GM12878 (cell line): ENCODE measurements around the gene TGFB1. TPM values are rescaled to one million over a fixed set of nuclear protein-coding genes. Genes with fewer than 3 reads are reported as not detected.

ENCODE experiments used
- BACH1 ChIP-seq: fragments of 450-650 bp; IDR thresholded peaks from 2 replicates; pipeline ENCODE4 v1.6.1; 2017; ENCODE audit warnings: mild to moderate bottlenecking, borderline replicate concordance
- CBX5 ChIP-seq: sonication (generic); IDR thresholded peaks from 2 replicates; pipeline ENCODE4 v1.6.1; 2016; ENCODE audit warnings: low read depth, moderate library complexity, mild to moderate bottlenecking, inconsistent platforms
- CEBPB ChIP-seq, 2 experiments: fragments of 150-350 bp in 1 of 2; IDR thresholded peaks; 2 replicates each; pipeline ENCODE4 v1.6.1; 2012 to 2014; ENCODE audit warnings: low read depth in 2 of 2, low read length in 2 of 2, borderline replicate concordance in 1 of 2, inconsistent platforms in 1 of 2
- CHD4 ChIP-seq: fragments of 200-600 bp; sonication (generic); IDR thresholded peaks from 2 replicates; pipeline ENCODE4 v1.6.1; 2016; ENCODE audit warnings: mild to moderate bottlenecking
- CREM ChIP-seq: IDR thresholded peaks from 2 replicates; pipeline ENCODE4 v1.6.1; 2014; ENCODE audit warnings: antibody characterized with exemption, low read depth
- EED ChIP-seq: sonication (generic); IDR thresholded peaks from 2 replicates; pipeline ENCODE4 v1.6.1; 2016; ENCODE audit warnings: antibody characterized with exemption, low read depth
- ETV6 ChIP-seq, 2 experiments: fragments of 450-650 bp in 1 of 2; IDR thresholded peaks in 1 of 2; conservative IDR thresholded peaks in 1 of 2; 2 replicates each; pipeline ENCODE4 v1.6.1; 2014; ENCODE audit warnings: antibody characterized with exemption in 1 of 2, borderline replicate concordance in 1 of 2, low read depth in 1 of 2, mild to moderate bottlenecking in 1 of 2, moderate library complexity in 1 of 2
- GABPA ChIP-seq: IDR thresholded peaks from 2 replicates; pipeline ENCODE4 v1.6.1; 2014; ENCODE audit warnings: antibody characterized with exemption, low read depth, mild to moderate bottlenecking, inconsistent platforms
- GATAD2B ChIP-seq: fragments of 450-650 bp; conservative IDR thresholded peaks from 2 replicates; pipeline ENCODE4 v1.6.1; 2017; ENCODE audit warnings: low read depth, mild to moderate bottlenecking, moderate library complexity
- IKZF2 ChIP-seq, 2 experiments: fragments of 450-650 bp; IDR thresholded peaks; 2 replicates each; pipeline ENCODE4 v1.6.1; 2017; ENCODE audit warnings: mild to moderate bottlenecking in 2 of 2, moderate library complexity in 2 of 2
- KLF5 ChIP-seq: fragments of 450-650 bp; IDR thresholded peaks from 2 replicates; pipeline ENCODE4 v1.6.1; 2014; ENCODE audit warnings: mild to moderate bottlenecking; ENCODE audit not compliant: partially characterized antibody
- MXI1 ChIP-seq: fragments of 150-350 bp; IDR thresholded peaks from 2 replicates; pipeline ENCODE4 v1.6.1; 2011; ENCODE audit warnings: low read depth, mild to moderate bottlenecking, inconsistent platforms, low read length, improper control_type of control experiment
- NFYB ChIP-seq: IDR thresholded peaks from 2 replicates; pipeline ENCODE4 v1.6.1; 2011; ENCODE audit warnings: low read depth, mild to moderate bottlenecking, low read length, improper control_type of control experiment, moderate library complexity; ENCODE audit not compliant: insufficient read depth
- POLR2A ChIP-seq: IDR thresholded peaks from 2 replicates; pipeline ENCODE4 v1.6.1; 2011; ENCODE audit warnings: low read depth, mild to moderate bottlenecking, low read length
- POLR2AphosphoS2 ChIP-seq: IDR thresholded peaks from 2 replicates; pipeline ENCODE4 v1.6.1; 2011; ENCODE audit warnings: low read depth, mild to moderate bottlenecking, low read length, improper control_type of control experiment, moderate library complexity
- RUNX3 ChIP-seq: IDR thresholded peaks from 2 replicates; pipeline ENCODE4 v1.6.1; 2012; ENCODE audit warnings: low read length, inconsistent platforms
- SIN3A ChIP-seq: IDR thresholded peaks from 2 replicates; pipeline ENCODE4 v1.6.1; 2012; ENCODE audit warnings: low read depth, low read length, improper control_type of control experiment
- SPI1 ChIP-seq: IDR thresholded peaks from 2 replicates; pipeline ENCODE4 v1.6.1; 2011; ENCODE audit warnings: low read depth, mild to moderate bottlenecking, low read length, moderate library complexity, borderline replicate concordance; ENCODE audit not compliant: insufficient read depth
- TBL1XR1 ChIP-seq: IDR thresholded peaks from 2 replicates; pipeline ENCODE4 v1.6.1; 2012; ENCODE audit warnings: low read depth, low read length, improper control_type of control experiment
- TCF12 ChIP-seq: IDR thresholded peaks from 2 replicates; pipeline ENCODE4 v1.6.1; 2011; ENCODE audit warnings: low read depth, mild to moderate bottlenecking, low read length
- WRNIP1 ChIP-seq: IDR thresholded peaks from 2 replicates; pipeline ENCODE4 v1.6.1; 2011; ENCODE audit warnings: low read depth, low read length, improper control_type of control experiment, borderline replicate concordance
- ZBED1 ChIP-seq: IDR thresholded peaks from 2 replicates; pipeline ENCODE4 v1.6.1; 2016; ENCODE audit warnings: borderline replicate concordance
- ZSCAN29 ChIP-seq: fragments of 450-650 bp; IDR thresholded peaks from 2 replicates; pipeline ENCODE4 v1.6.1; 2017; ENCODE audit warnings: mild to moderate bottlenecking, moderate library complexity
- polyA plus RNA-seq, 11 experiments: library from polyadenylated mRNA; depleted of rRNA in 4 of 11; unstranded in 6 of 11; stranded (reverse) in 5 of 11; fragments of >200 nt; fragmentation: Nextera tagmentation in 4 of 11; fragmentation: Illumina TruSeq in 1 of 11; extraction: Ambion mirVana in 4 of 11; extraction: Trizol in 1 of 11; gene quantifications; 1 replicate in 1 of 11; 2 replicates in 10 of 11; pipeline versions ENCODE4 v1.2.1 to v1.2.3, GENCODE V29; 2011 to 2016; ENCODE audit warnings: inconsistent platforms in 2 of 11, missing spikeins in 2 of 11, low read depth in 1 of 11
- total RNA-seq, 4 experiments: library from RNA; depleted of rRNA in 3 of 4; stranded (reverse); fragments of >200 nt in 3 of 4; fragmentation: Illumina TruSeq in 1 of 4; extraction: Trizol in 1 of 4; gene quantifications; 2 replicates each; pipeline versions ENCODE4 v1.2.1 to v1.2.3, GENCODE V29; 2013 to 2021
- TF ChIP-seq, protein P1 (sequence below): IDR thresholded peaks from 2 replicates; pipeline ENCODE4 v1.6.1; 2011; ENCODE audit warnings: borderline replicate concordance, low read depth, mild to moderate bottlenecking, moderate library complexity, low read length; ENCODE audit not compliant: insufficient read depth, poor library complexity, severe bottlenecking
- TF ChIP-seq, protein P2 (sequence below): fragments of 450-650 bp; conservative IDR thresholded peaks from 2 replicates; pipeline ENCODE4 v1.6.1; 2017; ENCODE audit warnings: mild to moderate bottlenecking, moderate library complexity
- TF ChIP-seq, protein P3 (sequence below): fragments of 450-650 bp; IDR thresholded peaks from 2 replicates; pipeline ENCODE4 v1.6.1; 2017; ENCODE audit warnings: antibody characterized with exemption, mild to moderate bottlenecking, moderate library complexity

The TGFB1 gene
- total and polyA plus RNA-seq, 10 of the 15 experiments (the other 5 are each of a cell fraction or from before 2014, with no cell fraction given): 0.23 to 120 (median 10.9) TPM

- TF ChIP-seq, protein P1, sequence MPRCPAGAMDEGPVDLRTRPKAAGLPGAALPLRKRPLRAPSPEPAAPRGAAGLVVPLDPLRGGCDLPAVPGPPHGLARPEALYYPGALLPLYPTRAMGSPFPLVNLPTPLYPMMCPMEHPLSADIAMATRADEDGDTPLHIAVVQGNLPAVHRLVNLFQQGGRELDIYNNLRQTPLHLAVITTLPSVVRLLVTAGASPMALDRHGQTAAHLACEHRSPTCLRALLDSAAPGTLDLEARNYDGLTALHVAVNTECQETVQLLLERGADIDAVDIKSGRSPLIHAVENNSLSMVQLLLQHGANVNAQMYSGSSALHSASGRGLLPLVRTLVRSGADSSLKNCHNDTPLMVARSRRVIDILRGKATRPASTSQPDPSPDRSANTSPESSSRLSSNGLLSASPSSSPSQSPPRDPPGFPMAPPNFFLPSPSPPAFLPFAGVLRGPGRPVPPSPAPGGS: peak; percentile 42
- TF ChIP-seq, protein P2, sequence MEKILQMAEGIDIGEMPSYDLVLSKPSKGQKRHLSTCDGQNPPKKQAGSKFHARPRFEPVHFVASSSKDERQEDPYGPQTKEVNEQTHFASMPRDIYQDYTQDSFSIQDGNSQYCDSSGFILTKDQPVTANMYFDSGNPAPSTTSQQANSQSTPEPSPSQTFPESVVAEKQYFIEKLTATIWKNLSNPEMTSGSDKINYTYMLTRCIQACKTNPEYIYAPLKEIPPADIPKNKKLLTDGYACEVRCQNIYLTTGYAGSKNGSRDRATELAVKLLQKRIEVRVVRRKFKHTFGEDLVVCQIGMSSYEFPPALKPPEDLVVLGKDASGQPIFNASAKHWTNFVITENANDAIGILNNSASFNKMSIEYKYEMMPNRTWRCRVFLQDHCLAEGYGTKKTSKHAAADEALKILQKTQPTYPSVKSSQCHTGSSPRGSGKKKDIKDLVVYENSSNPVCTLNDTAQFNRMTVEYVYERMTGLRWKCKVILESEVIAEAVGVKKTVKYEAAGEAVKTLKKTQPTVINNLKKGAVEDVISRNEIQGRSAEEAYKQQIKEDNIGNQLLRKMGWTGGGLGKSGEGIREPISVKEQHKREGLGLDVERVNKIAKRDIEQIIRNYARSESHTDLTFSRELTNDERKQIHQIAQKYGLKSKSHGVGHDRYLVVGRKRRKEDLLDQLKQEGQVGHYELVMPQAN: 0 out of 2 replicates have a peak, but pooled peaks have one; percentile 30
- TF ChIP-seq WRNIP1: no peak
- no peak for TF ChIP-seq NFYB
- peak; percentile 20; the same call in 1 of the 2 replicates for TF ChIP-seq BACH1
- TF ChIP-seq SIN3A: 0 out of 2 replicates have a peak, but pooled peaks have one; percentile 35
- TF ChIP-seq TBL1XR1: peak; percentile 71; the same call in 1 of the 2 replicates
- TF ChIP-seq RUNX3: peak; percentile 75
- TF ChIP-seq CREM: peak; percentile 52
- TF ChIP-seq CHD4: no peak
- peak; percentile 88 for TF ChIP-seq GATAD2B
- peak in 1 of 2 experiments; percentile 95; a peak in 1 of 4 replicates for TF ChIP-seq ETV6 (conservative IDR thresholded peaks at IDR 0.05 in 1 of 2, IDR thresholded peaks at IDR 0.05 in 1 of 2; ENCODE audit: borderline replicate concordance in 1 of 2, low read depth in 1 of 2)
- TF ChIP-seq SPI1: 0 out of 2 replicates have a peak, but pooled peaks have one; percentile 28
- TF ChIP-seq ZBED1: 0 out of 2 replicates have a peak, but pooled peaks have one; percentile 5
- no peak for TF ChIP-seq CEBPB (IDR thresholded peaks at IDR 0.05; ENCODE audit: borderline replicate concordance in 1 of 2, low read depth in 2 of 2, low read length in 2 of 2)
- TF ChIP-seq MXI1: 0 out of 2 replicates have a peak, but pooled peaks have one; percentile 15
- no peak for TF ChIP-seq CBX5
- TF ChIP-seq GABPA: no peak
- no peak for TF ChIP-seq TCF12
- TF ChIP-seq POLR2A: peak; percentile 78
- TF ChIP-seq EED: peak; percentile 59
- no peak for TF ChIP-seq ZSCAN29
- peak; percentile 22 for TF ChIP-seq POLR2AphosphoS2
- TF ChIP-seq KLF5: peak; percentile 42
- TF ChIP-seq, protein P3, sequence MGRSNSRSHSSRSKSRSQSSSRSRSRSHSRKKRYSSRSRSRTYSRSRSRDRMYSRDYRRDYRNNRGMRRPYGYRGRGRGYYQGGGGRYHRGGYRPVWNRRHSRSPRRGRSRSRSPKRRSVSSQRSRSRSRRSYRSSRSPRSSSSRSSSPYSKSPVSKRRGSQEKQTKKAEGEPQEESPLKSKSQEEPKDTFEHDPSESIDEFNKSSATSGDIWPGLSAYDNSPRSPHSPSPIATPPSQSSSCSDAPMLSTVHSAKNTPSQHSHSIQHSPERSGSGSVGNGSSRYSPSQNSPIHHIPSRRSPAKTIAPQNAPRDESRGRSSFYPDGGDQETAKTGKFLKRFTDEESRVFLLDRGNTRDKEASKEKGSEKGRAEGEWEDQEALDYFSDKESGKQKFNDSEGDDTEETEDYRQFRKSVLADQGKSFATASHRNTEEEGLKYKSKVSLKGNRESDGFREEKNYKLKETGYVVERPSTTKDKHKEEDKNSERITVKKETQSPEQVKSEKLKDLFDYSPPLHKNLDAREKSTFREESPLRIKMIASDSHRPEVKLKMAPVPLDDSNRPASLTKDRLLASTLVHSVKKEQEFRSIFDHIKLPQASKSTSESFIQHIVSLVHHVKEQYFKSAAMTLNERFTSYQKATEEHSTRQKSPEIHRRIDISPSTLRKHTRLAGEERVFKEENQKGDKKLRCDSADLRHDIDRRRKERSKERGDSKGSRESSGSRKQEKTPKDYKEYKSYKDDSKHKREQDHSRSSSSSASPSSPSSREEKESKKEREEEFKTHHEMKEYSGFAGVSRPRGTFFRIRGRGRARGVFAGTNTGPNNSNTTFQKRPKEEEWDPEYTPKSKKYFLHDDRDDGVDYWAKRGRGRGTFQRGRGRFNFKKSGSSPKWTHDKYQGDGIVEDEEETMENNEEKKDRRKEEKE: no peak
- 0 out of 4 replicates have a peak, but pooled peaks of 1 of the 2 experiments have one; percentile 10 for TF ChIP-seq IKZF2 (IDR thresholded peaks at IDR 0.05)
Observed at GRCh38 chr19:41327576-41328156, 26.1 kb downstream of the TGFB1 start (continued).
